Uterus (tissue), 4 donors: Measurements from ENCODE around the gene FN3KRP. TPM values are rescaled to one million over a fixed set of nuclear protein-coding genes. Genes with fewer than 3 reads are reported as not detected.
A peak's percentile ranks its signal among the peaks of the same experiment; 100 is the strongest.

Experiments
- DNase-seq, 2 donors: peaks; one replicate each; pipeline ENCODE4 v3.0.0-alpha.2; 2019 to 2020
- H3K27ac ChIP-seq, 2 donors: fragments of 200-600 bp; sonication (generic); 1 replicate in 1 of 2; 2 replicates in 1 of 2; pipeline ENCODE4 v1.5.1; 2016 to 2018
- H3K27me3 ChIP-seq, 2 donors: fragments of 200-600 bp; sonication (generic); one replicate each; pipeline ENCODE4 v1.5.1; 2018 to 2019; ENCODE audit warnings: control low read depth in 1 of 2
- H3K36me3 ChIP-seq, 2 donors: fragments of 200-600 bp; sonication (generic); one replicate each; pipeline ENCODE4 v1.5.1; 2019; ENCODE audit warnings: control low read depth in 1 of 2
- H3K4me1 ChIP-seq, 2 donors: fragments of 200-600 bp; sonication (generic); one replicate each; pipeline ENCODE4 v1.5.1; 2018 to 2019; ENCODE audit warnings: control low read depth in 1 of 2
- H3K4me3 ChIP-seq, 2 donors: fragments of 200-600 bp; sonication (generic); 1 replicate in 1 of 2; 2 replicates in 1 of 2; pipeline ENCODE4 v1.5.1; 2018 to 2019; ENCODE audit warnings: mild to moderate bottlenecking in 1 of 2
- H3K9me3 ChIP-seq, 2 donors: fragments of 200-600 bp; sonication (generic); one replicate each; pipeline ENCODE4 v1.5.1; 2019; ENCODE audit warnings: control low read depth in 1 of 2
- CTCF ChIP-seq, 4 experiments: fragments of 200-600 bp in 2 of 4; fragments of 450-650 bp in 2 of 4; sonication (generic) in 2 of 4; IDR thresholded peaks; one replicate each; pipeline ENCODE4 v1.5.1; 2016 to 2019; ENCODE audit warnings: antibody characterized with exemption in 4 of 4, mild to moderate bottlenecking in 2 of 4, moderate library complexity in 1 of 4
- POLR2A ChIP-seq, 2 donors: fragments of 450-650 bp; IDR thresholded peaks; one replicate each; pipeline ENCODE4 v1.6.1; 2016; ENCODE audit warnings: antibody characterized with exemption in 2 of 2, mild to moderate bottlenecking in 1 of 2, moderate library complexity in 1 of 2
- intact Hi-C: fragments of 100-400 bp; cut with DNase I; formaldehyde crosslinking; loops from one replicate; pipeline ENCODE4 v1.15.1; 2023; ENCODE audit warnings: low total_unique reads
- total RNA-seq, 4 donors: library from RNA; depleted of rRNA in 3 of 4; stranded (reverse); fragments of >200 nt in 3 of 4; gene quantifications; one replicate each; pipeline versions ENCODE4 v1.1.0 to v1.2.4, GENCODE V29; 2014 to 2023
- donor health status: DM: yes; HTN: yes; CAD: no.

Gene FN3KRP
- total RNA-seq, 4 donors from 2014 or later = 1.2 to 97.6 (median 32.7) TPM

- H3K36me3 ChIP-seq = no peaks in the 10 kb centered on the region
- no peak for DNase-seq
- H3K27ac ChIP-seq = peak overlapping the region; percentile 73 to 95
- TF ChIP-seq POLR2A (IDR thresholded peaks at IDR 0.05) (no peak), CTCF (IDR thresholded peaks at IDR 0.05) (no peak)
- intact Hi-C loops = no loop called here
- H3K4me1 ChIP-seq = no peaks in the 10 kb centered on the region
- no peaks in the 10 kb centered on the region for H3K9me3 ChIP-seq
- H3K4me3 ChIP-seq = peak overlapping the region; percentile 48 to 96
- no peaks in the 10 kb centered on the region for H3K27me3 ChIP-seq
Observed at GRCh38 chr17:82752371-82753200, 36.1 kb downstream of the FN3KRP start.

- no peak for DNase-seq
- Histone ChIP-seq H3K9me3 (no peaks in the 10 kb centered on the region), H3K27ac (no peak overlapping the region), H3K4me3 (no peak overlapping the region), H3K36me3 (no peaks in the 10 kb centered on the region), H3K4me1 (no peaks in the 10 kb centered on the region), H3K27me3 (no peaks in the 10 kb centered on the region)
- no peak for TF ChIP-seq CTCF (IDR thresholded peaks at IDR 0.05)
- no peak for TF ChIP-seq POLR2A (IDR thresholded peaks at IDR 0.05)
- intact Hi-C loops = no loop called here
Observed at GRCh38 chr17:82753201-82753464, 36.6 kb downstream of the FN3KRP start.

GRCh38 chr17:82754297-82755208 is 38.0 kb downstream of the FN3KRP start:
- H3K27me3 ChIP-seq = no peaks in the 10 kb centered on the region
- no peaks in the 10 kb centered on the region for H3K9me3 ChIP-seq
- no peak overlapping the region for H3K27ac ChIP-seq
- intact Hi-C loops = no loop called here
- no peak for TF ChIP-seq CTCF (IDR thresholded peaks at IDR 0.05)
- TF ChIP-seq POLR2A (IDR thresholded peaks at IDR 0.05) = no peak
- H3K36me3 ChIP-seq = no peaks in the 10 kb centered on the region
- DNase-seq = no peak
- no peak overlapping the region for H3K4me3 ChIP-seq
- no peaks in the 10 kb centered on the region for H3K4me1 ChIP-seq

- TF ChIP-seq CTCF (IDR thresholded peaks at IDR 0.05) = no peak
- TF ChIP-seq POLR2A (IDR thresholded peaks at IDR 0.05) = no peak
- intact Hi-C loops = no loop called here
- DNase-seq = no peak
- Histone ChIP-seq H3K36me3 (no peaks in the 10 kb centered on the region), H3K27ac (no peak overlapping the region), H3K27me3 (no peaks in the 10 kb centered on the region), H3K9me3 (no peaks in the 10 kb centered on the region), H3K4me1 (no peaks in the 10 kb centered on the region), H3K4me3 (no peak overlapping the region)
Observed at GRCh38 chr17:82756166-82756565, 39.7 kb downstream of the FN3KRP start.

- Histone ChIP-seq H3K27me3 (no peaks in the 10 kb centered on the region), H3K36me3 (no peaks in the 10 kb centered on the region), H3K9me3 (no peaks in the 10 kb centered on the region), H3K27ac (no peak overlapping the region), H3K4me1 (no peaks in the 10 kb centered on the region), H3K4me3 (no peak overlapping the region)
- no peak for DNase-seq
- TF ChIP-seq CTCF (IDR thresholded peaks at IDR 0.05) = no peak
- no peak for TF ChIP-seq POLR2A (IDR thresholded peaks at IDR 0.05)
- intact Hi-C loops = no loop called here
Observed at GRCh38 chr17:82765371-82765770, 48.9 kb downstream of the FN3KRP start.
